ENCODE data around the gene PABPN1L. TPM values are rescaled to one million over a fixed set of nuclear protein-coding genes. Genes with fewer than 3 reads are reported as not detected.
A peak's percentile ranks its signal among the peaks of the same experiment; 100 is the strongest.

PABPN1L gene
- total RNA-seq, 1 donor from 2014 or later = not detected

- no peaks in the 10 kb centered on the region for H3K36me3 Mint-ChIP-seq (ENCODE audit: low read depth, unreplicated experiment)
- H3K4me1 Mint-ChIP-seq (ENCODE audit: low read depth, unreplicated experiment) = peaks cover 6% of the 10 kb centered on the region
- Histone ChIP-seq H4K20me1 (ENCODE audit: insufficient read depth, low read length) (no peaks in the 10 kb centered on the region), H3K4me2 (ENCODE audit: low read length) (no peak overlapping the region), H3K9ac (ENCODE audit: low read length) (no peak overlapping the region), H3K4me3 (ENCODE audit: insufficient read depth, low read depth, low read length) (no peak overlapping the region), H3K79me2 (ENCODE audit: insufficient read depth, low read length) (no peaks in the 10 kb centered on the region), H3K27me3 (ENCODE audit: insufficient read depth, low read length) (no peaks in the 10 kb centered on the region), H3K9me3 (ENCODE audit: insufficient read depth, low read depth, low read length) (no peaks in the 10 kb centered on the region), H3K27ac (ENCODE audit: low read depth, low read length) (no peak overlapping the region), H3K4me1 (ENCODE audit: insufficient read depth, low read length) (peaks cover 6% of the 10 kb centered on the region), H3K36me3 (ENCODE audit: insufficient read depth, low read length) (no peaks in the 10 kb centered on the region), H2AFZ (ENCODE audit: low read depth, low read length) (no peak overlapping the region)
- no peak for FAIRE-seq
- TF ChIP-seq EZH2 (IDR thresholded peaks at IDR 0.05; ENCODE audit: insufficient read depth, low read length) (no peak), CTCF (IDR thresholded peaks at IDR 0.05; ENCODE audit: insufficient read depth, low read depth, low read length) (no peak)
- peaks cover under 1% of the 10 kb centered on the region for H3K9me3 Mint-ChIP-seq (ENCODE audit: unreplicated experiment)
- peaks cover 16% of the 10 kb centered on the region for H3K27me3 Mint-ChIP-seq (ENCODE audit: low read depth, unreplicated experiment)
- H3K4me3 Mint-ChIP-seq (ENCODE audit: unreplicated experiment) = no peak overlapping the region
- H3K27ac Mint-ChIP-seq (ENCODE audit: unreplicated experiment) = no peak overlapping the region
- DNase-seq (ENCODE audit: low read depth) = no peak
Observed at GRCh38 chr16:88908307-88908706, 41.8 kb upstream of the PABPN1L start.

- Histone ChIP-seq H2AFZ (ENCODE audit: low read depth, low read length) (no peak overlapping the region), H3K9me3 (ENCODE audit: insufficient read depth, low read depth, low read length) (no peaks in the 10 kb centered on the region), H4K20me1 (ENCODE audit: insufficient read depth, low read length) (no peaks in the 10 kb centered on the region), H3K36me3 (ENCODE audit: insufficient read depth, low read length) (no peaks in the 10 kb centered on the region), H3K4me3 (ENCODE audit: insufficient read depth, low read depth, low read length) (no peak overlapping the region), H3K4me1 (ENCODE audit: insufficient read depth, low read length) (peaks cover 6% of the 10 kb centered on the region), H3K27ac (ENCODE audit: low read depth, low read length) (no peak overlapping the region), H3K9ac (ENCODE audit: low read length) (no peak overlapping the region), H3K79me2 (ENCODE audit: insufficient read depth, low read length) (no peaks in the 10 kb centered on the region), H3K4me2 (ENCODE audit: low read length) (no peak overlapping the region), H3K27me3 (ENCODE audit: insufficient read depth, low read length) (no peaks in the 10 kb centered on the region)
- DNase-seq (ENCODE audit: low read depth) = peak; percentile 42
- Mint-ChIP-seq H3K27ac (ENCODE audit: unreplicated experiment) (no peak overlapping the region), H3K9me3 (ENCODE audit: unreplicated experiment) (no peaks in the 10 kb centered on the region), H3K36me3 (ENCODE audit: low read depth, unreplicated experiment) (no peaks in the 10 kb centered on the region), H3K4me3 (ENCODE audit: unreplicated experiment) (no peak overlapping the region), H3K27me3 (ENCODE audit: low read depth, unreplicated experiment) (peaks cover 20% of the 10 kb centered on the region), H3K4me1 (ENCODE audit: low read depth, unreplicated experiment) (peaks cover 6% of the 10 kb centered on the region)
- no peak for FAIRE-seq
- TF ChIP-seq CTCF (IDR thresholded peaks at IDR 0.05; ENCODE audit: insufficient read depth, low read depth, low read length) = no peak
- TF ChIP-seq EZH2 (IDR thresholded peaks at IDR 0.05; ENCODE audit: insufficient read depth, low read length) = no peak
Observed at GRCh38 chr16:88907768-88908167, 41.3 kb upstream of the PABPN1L start.

- no peaks in the 10 kb centered on the region for H3K36me3 ChIP-seq (ENCODE audit: insufficient read depth, low read length)
- no peak overlapping the region for H3K4me3 Mint-ChIP-seq (ENCODE audit: unreplicated experiment)
- H3K36me3 Mint-ChIP-seq (ENCODE audit: low read depth, unreplicated experiment) = no peaks in the 10 kb centered on the region
- no peaks in the 10 kb centered on the region for H3K9me3 ChIP-seq (ENCODE audit: insufficient read depth, low read depth, low read length)
- FAIRE-seq (no peak), DNase-seq (ENCODE audit: low read depth) (no peak)
- TF ChIP-seq EZH2 (IDR thresholded peaks at IDR 0.05; ENCODE audit: insufficient read depth, low read length) (no peak), CTCF (IDR thresholded peaks at IDR 0.05; ENCODE audit: insufficient read depth, low read depth, low read length) (no peak)
- peaks cover 6% of the 10 kb centered on the region for H3K4me1 ChIP-seq (ENCODE audit: insufficient read depth, low read length)
- no peak overlapping the region for H3K4me2 ChIP-seq (ENCODE audit: low read length)
- peaks cover 6% of the 10 kb centered on the region for H3K4me1 Mint-ChIP-seq (ENCODE audit: low read depth, unreplicated experiment)
- H3K27me3 ChIP-seq (ENCODE audit: insufficient read depth, low read length) = no peaks in the 10 kb centered on the region
- H3K27ac ChIP-seq (ENCODE audit: low read depth, low read length) = no peak overlapping the region
- no peaks in the 10 kb centered on the region for H3K79me2 ChIP-seq (ENCODE audit: insufficient read depth, low read length)
- H3K4me3 ChIP-seq (ENCODE audit: insufficient read depth, low read depth, low read length) = no peak overlapping the region
- H3K9ac ChIP-seq (ENCODE audit: low read length) = no peak overlapping the region
- no peaks in the 10 kb centered on the region for H3K9me3 Mint-ChIP-seq (ENCODE audit: unreplicated experiment)
- no peak overlapping the region for H2AFZ ChIP-seq (ENCODE audit: low read depth, low read length)
- no peak overlapping the region for H3K27ac Mint-ChIP-seq (ENCODE audit: unreplicated experiment)
- H3K27me3 Mint-ChIP-seq (ENCODE audit: low read depth, unreplicated experiment) = peaks cover 15% of the 10 kb centered on the region
- H4K20me1 ChIP-seq (ENCODE audit: insufficient read depth, low read length) = no peaks in the 10 kb centered on the region
Observed at GRCh38 chr16:88906535-88907105, 40.2 kb upstream of the PABPN1L start.

Measured in astrocyte (in vitro differentiated cells and primary cell).